T-helper 9 cell (primary cell): ENCODE measurements around the gene CABP7.

Experiments used
- DNase-seq: peaks from one replicate; pipeline ENCODE4 v3.0.0-alpha.2; 2020
- total RNA-seq, 2 donors: gene quantifications; one replicate each; lab custom pipeline; 2026; lab: John Stamatoyannopoulos, UW

The CABP7 gene
- total RNA-seq: 0.42 to 1.2 reads per million in 2 donors

DNA sequence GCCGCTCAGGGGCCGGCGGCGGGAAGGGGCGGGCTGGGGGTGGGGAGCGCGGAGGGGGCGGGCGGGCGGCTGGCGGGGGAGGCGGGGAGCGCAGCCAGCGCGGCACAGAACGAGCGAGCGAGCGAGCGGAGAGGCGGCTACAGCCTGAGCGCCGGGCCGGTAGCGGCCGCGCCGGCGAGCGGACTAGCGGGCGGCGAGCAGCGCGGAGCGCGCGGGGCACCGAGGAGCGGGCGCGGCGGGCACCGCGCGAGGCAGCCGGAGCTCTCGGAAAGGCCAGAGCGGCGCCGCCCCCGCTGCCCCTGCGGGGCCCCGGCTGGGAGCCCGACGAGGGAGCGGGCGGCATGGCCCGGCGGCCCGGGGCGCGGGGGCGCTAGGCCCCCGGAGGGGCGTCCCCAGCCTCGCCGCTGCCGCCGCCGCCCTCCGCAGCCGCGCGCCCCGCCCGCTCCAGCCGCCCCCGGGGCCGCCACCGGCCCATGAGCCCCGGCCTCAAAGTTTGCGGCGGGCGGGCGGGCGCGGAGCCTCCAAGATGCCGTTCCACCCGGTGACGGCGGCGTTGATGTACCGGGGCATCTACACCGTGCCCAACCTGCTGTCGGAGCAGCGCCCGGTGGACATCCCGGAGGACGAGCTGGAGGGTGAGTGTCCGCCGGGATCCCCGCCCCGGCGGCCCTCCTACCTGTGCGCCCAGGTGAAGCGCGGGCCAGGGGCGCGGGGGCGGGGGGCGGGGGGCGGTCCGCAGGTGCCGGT, at the start of gene CABP7:
Gene CABP7, plus strand, starts transcription at position 105 of the 747 bp plus-strand sequence. Its CDS starts 422 bp downstream, at position 527.
- no peak for DNase-seq

DNA sequence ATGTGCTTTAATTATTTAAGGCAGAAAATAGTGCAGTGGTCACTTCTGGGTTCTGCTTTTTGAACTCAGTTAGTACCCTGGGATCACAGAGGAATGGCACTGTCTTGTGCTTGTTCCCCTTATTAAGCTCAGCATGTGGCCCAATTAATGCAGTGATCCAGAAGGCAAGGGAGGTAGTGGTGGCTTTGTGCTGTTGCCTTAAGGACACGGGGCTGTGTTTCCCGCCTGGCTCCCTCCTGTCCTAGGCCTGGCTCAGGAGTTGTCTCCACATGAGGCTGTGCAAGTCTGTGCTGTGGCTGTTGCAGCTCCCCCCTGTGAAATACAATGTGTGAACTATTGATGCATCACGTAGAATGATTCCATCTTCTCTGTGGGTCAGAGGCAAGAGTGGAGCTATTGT, 49.2 kb upstream of the CABP7 start:
- DNase-seq: no peak

DNA sequence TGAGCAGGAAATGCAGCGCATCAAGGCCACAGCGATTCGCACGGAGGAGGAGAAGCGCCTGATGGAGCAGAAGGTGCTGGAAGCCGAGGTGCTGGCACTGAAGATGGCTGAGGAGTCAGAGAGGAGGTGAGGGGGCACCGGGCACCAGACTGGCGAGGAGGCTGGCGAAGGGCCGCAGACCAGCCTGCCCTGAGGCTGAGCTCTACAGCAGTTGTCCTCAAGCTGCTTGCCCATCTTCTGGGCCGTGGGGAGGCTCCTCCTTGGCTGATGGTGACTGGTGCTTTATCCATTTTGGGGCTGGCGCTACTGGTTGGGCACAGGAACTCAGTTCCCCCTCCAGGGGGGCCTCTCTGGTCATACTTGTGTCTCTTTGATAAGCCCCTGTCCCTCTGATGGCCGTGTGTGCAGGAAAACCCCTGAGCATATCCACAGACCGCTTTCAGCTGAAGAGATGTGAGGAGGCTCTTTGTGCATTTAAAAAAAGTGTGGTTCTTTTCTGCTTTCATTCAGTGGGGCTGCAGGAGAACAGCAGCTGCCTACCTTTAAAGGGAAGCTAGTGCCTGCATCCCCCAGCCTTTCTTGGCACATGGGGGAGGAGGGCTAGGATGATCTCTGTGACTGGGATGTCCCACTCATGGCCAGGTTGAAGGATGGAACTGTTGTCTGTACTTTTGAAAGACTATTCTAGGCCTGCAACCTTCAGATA, 46.3 kb upstream of the CABP7 start:
- DNase-seq: no peak

DNA sequence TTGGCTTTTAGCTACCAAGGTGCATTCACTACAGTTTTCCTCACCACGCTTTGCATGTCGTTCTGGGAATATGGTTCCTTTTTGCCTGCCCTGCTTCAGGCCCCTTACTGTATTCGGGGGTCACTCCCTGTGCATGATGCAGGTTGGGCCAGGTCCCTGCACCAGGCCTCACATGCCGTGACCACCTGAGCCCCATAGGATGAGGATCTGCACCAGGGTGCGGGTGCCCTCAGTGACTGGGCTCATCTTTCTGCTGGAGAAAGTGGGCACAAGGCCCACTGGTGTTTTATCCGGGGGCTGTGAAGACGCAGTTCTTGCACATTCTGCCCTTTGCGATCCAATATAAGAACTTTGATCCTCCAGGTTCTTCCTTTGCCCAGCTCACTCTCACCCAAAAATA, 45.7 kb upstream of the CABP7 start:
- no peak for DNase-seq

DNA sequence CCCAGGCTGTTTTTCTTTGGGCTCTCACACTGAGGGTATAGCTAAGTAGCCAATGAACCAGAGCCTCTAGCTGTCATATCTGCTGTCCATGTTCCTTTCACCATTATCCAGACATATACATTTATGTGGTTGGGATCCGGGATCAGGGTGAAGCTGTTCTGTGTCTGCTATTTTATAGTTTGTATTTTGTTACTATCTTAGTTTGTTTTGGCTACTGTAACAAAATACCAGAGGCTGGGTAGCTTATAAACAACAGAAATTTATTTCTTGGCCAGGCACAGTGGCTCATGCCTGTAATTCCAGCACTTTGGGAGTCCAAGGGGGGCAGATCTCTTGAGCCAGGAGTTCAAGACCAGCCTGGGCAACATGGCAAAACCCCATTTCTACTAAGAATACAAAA, 40.5 kb upstream of the CABP7 start:
- DNase-seq: no peak

DNA sequence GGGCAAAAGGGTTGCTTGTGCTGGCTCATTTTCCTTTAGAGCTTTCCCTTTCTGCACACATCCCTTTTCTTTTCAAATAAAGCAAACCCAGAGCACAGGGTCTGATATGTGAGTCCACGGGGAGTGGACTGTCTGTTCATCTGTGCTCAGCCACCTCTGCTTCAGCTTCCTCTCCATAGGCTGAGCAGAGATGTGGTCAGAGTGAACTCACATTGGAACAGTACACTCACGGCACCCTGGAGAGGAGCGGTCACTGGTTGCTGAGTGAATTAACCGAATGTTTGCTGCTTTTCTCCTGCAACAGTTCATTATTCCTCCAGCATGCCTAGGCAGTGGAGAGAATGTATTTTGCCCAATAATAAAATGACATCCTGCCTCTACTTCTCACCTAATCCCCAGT, 36.3 kb upstream of the CABP7 start:
- no peak for DNase-seq

DNA sequence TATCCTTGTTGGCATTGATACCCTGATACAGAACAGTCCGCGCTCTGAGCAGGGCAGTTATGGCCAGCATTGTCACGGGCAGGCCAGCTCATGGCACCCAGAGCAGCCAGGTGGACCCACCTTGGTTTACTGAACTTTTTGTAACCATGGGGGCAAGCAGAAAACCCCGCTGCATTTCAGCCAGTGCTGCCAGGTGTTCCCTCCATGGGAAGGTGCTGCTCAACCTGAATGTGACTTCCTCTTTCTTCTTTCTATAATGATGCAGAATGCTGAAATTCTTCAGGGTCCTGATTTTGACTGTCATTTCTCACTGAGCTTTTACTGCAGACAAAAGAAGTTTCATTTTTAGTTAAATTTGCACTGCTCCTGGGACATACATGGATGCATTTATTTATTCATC, 35.6 kb upstream of the CABP7 start:
- no peak for DNase-seq

DNA sequence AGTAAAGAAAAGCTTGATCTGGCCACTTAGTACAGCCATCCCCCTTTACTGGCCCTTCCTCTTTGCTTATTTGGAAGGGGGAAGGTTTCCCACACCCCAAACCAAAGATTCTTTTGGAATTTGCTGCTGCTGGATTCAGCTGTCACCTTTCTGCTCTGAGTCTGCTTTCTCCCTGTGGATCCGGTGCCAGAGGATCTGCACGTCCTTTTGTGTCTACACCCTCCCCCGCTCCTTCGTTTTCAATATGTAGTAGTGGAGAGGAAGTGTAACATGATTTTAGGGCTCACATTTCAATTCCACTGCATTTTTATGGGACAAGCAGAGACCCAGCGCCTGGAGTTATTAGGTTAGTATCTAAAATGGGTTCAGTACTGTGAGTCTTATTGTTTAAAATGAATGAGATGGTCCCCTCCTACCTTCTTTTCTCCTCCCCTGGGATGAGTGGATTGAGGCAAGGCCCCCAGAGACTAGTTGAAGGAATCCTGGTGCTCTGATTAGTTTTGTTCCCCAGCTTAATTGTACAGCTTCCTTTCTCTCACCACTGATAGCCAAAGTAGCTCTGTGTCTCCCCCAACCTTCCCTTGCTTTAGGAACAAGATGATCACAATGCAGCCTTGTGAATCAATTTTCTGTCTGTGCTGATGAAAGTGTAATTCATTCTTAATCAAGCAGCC, 30.5 kb upstream of the CABP7 start:
- no peak for DNase-seq

DNA sequence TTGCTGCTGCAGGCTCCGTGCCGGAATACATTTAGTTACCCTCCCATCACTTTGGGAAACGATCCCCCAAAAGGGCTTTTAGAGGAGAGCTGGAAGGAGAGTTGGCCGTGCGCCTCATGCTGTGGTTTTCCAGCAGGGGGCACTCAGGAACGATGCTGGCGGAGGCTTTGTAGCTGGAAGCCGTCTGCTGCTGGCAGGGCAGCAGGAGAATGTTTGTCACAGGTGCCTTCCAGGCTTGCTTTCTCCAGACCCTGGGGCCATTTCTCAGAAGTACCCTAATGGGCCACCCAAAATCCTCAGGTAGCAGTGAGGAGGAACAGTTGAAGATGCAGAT, 30.0 kb upstream of the CABP7 start:
- DNase-seq: peak; percentile 12

DNA sequence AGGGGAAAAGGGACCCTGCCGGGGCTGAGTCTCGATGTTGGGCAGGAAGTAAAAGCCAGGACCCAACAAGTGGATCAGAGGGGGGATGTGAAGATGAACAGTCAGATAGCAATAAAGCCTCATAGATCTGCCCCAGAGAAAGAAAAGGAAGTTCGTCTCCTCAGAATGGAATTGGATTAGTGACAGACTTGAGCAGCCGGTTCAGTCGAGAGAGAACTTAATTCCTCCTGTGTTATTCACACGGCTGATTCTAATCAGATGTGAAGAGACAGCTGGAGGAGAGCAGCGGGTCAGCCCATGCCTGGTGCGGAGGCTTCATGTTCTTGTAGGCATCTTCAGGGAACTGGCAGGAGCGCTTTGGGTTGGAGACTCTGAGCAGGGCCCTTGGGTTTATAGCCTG, 29.3 kb upstream of the CABP7 start:
- DNase-seq: no peak

DNA sequence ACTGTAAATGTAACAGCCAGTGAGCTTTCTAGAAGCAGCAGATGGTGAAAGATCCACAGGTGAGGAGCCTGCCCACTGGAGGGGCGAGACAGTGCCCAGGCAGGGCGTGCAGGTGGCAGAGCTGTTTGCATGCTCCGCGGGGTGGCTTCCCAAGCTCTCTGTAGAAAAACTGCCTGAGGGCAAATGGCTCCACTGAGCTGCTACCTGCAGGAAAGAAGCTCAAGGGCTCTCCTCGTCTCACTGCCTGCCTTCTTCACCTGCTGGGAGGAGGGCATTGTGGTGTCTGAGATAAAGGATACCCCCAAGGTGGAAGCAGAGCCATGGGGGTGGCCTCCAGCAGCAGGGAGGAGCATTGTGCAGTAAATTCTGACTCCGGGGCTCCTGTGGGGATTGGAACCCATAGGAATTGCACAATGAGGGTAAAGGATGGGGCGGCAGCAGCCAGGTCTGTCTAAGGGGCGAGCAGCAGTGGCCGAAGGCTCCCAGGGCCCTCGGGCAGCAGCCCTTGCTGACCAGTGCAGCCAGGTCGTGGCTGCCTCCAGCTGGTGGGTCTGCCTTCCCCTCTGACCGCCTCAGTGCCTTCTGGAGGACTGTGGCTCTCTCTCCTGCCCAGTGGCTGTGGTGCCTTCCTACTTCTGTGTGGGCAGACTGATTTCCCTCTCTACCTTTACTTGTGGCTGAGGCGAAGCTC, 28.0 kb upstream of the CABP7 start:
- DNase-seq: no peak

DNA sequence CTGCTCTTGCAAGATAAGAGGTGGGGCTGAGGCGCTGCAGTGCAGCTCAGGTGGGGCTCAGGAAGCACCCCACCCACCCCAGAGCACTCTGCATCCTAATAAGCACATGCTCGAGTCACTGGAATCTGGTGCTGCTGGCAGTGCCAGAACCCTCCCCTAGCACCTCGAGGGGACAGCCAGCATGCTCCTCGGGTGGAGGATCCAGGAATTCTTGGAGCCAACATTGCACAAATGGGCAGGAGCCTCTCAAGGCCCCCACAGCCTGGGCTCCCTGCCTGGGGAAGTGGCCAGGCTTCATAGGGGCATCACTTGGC, 27.5 kb upstream of the CABP7 start:
- DNase-seq: no peak

DNA sequence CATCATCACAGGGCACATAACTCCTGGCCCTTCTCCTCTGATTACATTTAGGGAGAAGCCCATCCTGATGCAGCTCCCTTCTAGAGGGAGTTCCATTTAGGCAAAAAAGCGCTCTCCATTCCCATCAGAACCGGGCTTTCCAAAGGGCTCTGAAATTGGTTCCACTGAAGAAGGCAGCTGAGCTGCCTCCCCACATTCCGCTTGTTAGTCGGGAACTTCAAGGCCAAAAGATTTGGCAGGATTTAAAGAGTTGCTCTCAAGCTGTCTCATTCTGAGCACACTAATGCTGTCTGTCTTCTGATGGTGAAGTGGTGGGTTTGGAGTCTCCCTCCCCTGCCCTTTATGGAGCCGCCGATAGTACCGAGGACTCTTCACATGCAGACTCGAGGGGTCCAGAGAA, 26.6 kb upstream of the CABP7 start:
- DNase-seq: no peak

DNA sequence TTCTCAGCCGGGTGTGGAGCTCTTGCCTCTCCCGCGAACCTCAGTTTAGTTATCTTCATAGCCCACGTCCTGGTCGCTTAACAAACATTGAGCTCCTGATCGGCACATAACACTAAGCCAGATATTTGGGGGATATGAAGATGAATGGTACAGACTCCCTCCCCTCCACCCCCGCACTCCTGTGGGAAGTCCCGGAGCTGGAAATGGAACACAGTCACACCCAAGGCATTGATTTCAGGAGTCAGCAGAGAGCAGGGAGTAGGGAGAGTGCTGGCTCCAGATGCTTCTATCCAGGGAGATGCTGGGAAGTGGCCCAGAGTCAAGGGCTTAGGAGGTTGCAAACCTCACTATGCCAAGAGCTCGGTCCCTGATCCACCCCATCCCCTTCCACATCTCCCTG, 26.1 kb upstream of the CABP7 start:
- DNase-seq: no peak

DNA sequence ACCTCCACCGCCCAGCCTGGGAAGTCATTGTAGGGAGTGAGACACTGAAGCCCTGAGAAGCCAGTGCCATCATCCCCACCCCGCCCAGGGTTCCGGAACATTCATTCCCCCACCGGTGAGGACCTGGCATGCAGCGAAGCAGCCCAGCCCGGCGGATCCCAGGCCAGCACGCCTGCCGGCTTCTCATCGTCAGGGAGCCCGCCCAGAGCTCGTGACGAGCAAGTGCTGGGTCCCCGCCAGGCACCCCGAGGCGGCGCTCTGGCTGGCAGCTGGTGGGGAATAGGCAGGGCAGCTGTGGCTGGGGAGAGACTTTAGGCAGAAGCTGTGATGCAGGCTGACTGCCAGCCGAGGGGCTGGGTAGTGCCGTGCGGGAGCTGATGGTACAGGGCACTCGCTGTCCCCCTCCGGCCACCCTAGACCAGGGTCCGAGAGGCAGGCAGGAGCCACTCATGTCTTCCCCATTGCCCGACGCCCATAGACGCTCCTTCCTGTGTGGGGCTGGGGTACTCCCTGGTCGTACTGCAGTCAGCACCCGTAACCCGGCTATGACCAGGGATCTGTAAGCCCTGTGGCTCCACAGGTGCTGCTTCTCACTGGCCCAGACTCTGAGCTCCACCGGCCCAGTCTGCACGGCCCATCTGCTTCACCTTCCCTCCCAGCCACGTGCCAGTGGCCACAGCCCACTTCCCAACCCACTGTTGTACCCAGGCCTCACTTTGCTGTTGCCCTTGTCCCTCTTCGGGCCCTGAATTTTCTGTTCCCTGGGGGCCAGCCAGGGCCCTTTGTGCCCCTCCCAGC, 24.5 kb upstream of the CABP7 start:
- DNase-seq: no peak

DNA sequence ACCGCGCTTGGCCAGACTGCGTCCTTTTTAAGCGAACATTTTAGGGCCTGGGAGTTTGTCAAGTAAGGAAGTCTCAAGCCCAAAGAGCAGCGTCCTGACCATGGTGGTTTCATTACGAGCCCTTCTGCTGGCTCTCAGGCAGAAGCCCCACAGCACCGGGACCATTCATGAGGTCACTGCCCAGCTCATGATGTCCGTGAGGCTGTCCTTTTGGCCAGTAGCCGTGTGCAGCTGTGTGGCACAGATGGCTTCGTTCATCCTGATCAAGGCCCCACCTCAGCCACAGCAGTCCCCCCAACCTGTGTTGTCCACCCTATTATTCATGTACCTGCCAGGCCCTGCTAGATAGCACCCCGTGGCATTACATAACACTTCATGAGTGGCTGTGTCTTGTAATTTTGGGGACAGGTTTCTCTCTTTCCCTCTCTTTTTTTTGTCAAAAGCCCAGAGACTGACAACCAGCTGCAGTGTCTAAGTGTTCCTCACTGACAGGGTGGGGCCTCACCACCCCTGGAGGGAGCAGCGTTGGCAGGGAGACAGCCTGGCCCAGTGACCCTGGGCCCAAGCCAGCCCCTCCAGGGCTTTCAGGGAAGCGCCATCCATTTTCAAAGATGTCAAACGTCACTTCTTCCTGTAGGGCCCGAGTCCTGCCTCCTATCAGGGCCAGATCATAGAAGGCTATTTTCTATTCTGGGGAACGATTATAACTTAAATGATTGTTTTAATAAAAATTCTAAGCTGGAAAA, 21.8 kb upstream of the CABP7 start:
- no peak for DNase-seq

DNA sequence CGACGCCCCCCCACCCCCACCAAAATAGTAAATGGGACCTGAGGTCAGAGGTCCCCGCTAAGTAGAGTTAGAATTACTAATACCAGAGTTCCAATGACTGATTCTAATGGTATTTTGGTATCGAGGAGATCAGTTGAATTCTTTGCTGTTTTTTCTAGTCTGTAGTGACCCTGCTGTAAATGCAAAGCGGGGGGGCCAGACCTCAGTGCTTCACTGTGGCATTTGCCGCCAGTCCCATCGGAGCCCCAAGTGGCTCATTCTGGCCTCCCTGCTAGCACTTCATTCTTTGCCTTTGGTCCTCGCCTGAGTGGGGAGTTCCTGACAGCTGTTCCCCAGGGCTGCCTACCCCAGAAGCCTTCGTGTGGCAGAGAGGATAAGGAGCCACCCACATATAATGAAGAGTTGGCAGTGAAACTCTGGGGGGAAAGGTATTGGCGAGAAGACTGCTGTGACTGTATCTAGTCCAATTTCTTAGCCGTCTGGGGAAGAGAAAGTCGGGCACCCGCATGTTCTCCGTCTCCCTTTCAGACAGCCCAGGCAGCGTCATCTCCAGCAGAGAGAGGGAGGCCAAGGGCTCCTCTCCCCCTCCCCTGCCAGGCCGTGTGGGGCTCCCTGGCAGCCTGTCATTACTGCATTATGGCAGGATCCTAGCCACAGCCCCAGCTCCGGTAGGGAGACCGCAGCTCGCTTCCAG, 19.4 kb upstream of the CABP7 start:
- no peak for DNase-seq

DNA sequence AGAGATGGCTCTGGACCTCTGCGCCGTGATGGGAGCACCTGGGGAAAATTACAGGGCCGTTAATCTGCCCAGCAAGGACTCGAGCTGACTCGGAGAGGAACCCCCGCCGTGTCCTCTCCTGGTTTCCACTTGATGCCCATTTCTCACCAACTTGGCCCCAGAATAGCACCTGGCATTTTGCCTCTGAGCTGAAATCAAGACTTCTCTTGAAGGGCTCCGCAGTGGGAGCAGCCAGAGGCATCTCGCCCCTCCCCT, 19.0 kb upstream of the CABP7 start:
- DNase-seq: no peak

DNA sequence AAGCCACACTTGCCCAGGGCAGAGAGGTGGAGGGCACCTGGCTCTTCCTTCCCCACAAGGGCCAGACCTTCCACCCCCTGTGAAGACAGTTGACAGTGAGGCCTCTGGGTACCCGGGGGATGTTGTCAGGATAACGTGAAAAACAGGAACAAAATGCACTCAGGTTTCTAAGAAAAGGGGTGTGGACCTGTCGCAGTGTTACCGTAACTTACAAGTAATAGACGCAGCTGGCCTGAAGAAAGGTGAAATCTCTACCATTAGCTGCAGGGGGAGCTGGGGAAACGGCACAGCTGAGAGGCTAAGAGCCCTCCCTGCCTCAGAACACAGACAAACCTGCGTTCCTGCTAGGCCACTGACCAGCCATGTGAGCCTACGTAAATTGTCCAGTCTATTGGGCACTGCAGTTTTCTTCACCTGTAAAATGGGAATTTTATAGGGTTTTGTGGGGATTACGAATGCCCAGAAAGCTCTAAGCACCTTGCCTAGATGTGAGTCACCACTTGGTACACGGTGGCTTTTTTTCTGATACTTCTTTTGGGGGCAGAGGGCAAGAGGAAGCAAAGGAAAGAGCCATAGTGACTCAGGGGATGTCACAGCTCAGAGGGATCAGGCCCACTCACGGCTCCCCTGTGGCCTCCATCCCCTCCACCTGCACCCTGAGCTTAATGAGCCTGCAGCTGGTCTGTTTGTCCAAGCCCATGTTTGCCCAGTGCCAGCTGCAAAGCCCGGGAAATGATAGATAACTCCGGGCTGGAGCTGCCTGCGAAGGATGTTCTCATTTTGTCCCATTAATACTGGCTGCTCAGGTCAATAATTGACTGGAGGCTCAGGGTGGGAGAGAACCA, 18.4 kb upstream of the CABP7 start:
- no peak for DNase-seq

DNA sequence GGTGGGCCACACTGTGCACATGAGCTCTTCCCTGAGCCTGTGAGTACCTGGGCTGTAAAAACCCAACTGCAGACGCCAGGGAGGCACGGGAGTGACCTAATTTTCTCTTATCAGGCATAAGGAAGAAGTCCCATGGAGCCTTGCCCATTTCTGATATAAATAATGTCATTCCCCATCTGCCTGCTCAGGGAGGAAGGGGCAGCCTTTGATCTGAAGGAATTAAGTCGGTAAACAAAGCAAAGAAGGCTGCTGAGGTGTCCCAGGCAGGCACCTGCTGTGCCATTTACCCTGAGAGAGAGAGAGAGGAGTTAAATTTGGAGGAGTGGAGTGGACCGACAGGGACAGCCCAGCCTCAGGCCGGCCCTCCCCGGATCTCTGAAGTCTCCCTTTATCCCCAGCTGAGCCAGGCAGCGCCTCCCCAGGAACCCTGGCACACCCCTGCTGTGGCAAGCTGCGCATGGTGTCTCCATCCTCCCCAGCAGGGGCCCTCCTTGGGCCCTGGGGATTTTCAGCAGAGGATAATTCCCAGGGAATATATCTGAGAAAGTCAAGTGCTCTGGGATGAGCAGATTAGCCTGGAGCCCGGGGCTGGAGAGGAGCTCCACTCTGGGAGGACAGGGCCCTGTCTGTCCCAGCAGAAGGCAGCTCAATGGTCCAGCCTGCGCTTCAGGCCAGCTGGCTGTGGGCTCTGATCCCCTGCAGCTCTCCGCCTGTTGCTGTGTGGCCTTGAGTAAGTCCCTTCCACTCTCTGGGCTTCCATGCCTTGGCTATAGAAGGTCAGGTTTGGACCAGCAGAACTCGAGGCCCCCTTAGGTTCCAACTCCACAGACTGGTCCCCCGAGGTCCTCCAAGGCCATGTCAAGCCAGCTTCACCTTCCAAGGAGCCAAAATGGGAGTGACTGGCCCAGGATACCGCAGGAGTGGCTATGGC, 17.5 kb upstream of the CABP7 start:
- no peak for DNase-seq
